GM21737 (cell line): ENCODE results near the gene NEDD9.

Source experiments
- ATAC-seq: cut with Tn5 transposase; IDR thresholded peaks from one replicate; pipeline ENCODE4 v1.9.1; 2021; ENCODE audit warnings: mild to moderate bottlenecking, moderate library complexity; ENCODE audit not compliant: unreplicated experiment

The NEDD9 gene

GRCh38 chr6:11149551-11149950 lies 82.9 kb downstream of the NEDD9 start:
- no peak for ATAC-seq

GRCh38 chr6:11146117-11146826 lies 86.2 kb downstream of the NEDD9 start:
- no peak for ATAC-seq

GRCh38 chr6:11144393-11144851 lies 88.0 kb downstream of the NEDD9 start:
- peak; percentile 85 for ATAC-seq

GRCh38 chr6:11143394-11144371 lies 88.8 kb downstream of the NEDD9 start:
- ATAC-seq = no peak

- ATAC-seq = no peak
Measured at GRCh38 chr6:11142296-11143027, 90.0 kb downstream of the NEDD9 start.

- no peak for ATAC-seq
Measured at GRCh38 chr6:11141295-11141694, 91.2 kb downstream of the NEDD9 start.

GRCh38 chr6:11140056-11140455 lies 92.4 kb downstream of the NEDD9 start:
- ATAC-seq = no peak

- no peak for ATAC-seq
Measured at GRCh38 chr6:11139051-11139960, 93.2 kb downstream of the NEDD9 start.

- ATAC-seq = no peak
Measured at GRCh38 chr6:11136809-11137208, 95.7 kb downstream of the NEDD9 start.
